Adipose tissue (tissue), 3 donors: ENCODE data around the gene OR7C2. TPM values are rescaled to one million over a fixed set of nuclear protein-coding genes. Genes with fewer than 3 reads are reported as not detected.
"Not testable (repeated sequence)": the region's sequence is repeated elsewhere in the genome, so short reads cannot be mapped to it uniquely, and the experiment has no call there.

Source experiments
- H3K27ac ChIP-seq: one replicate; pipeline ENCODE4 v1.5.1; 2013; ENCODE audit warnings: low read depth, low read length
- WGBS, 3 donors: extraction: QIAGEN DNeasy Blood & Tissue Kit; methylation state at CpG; one replicate each; pipeline ENCODE4 v1.1.7; 2013; 5-methylcytosine and 5-hydroxymethylcytosine counted together
- polyA plus RNA-seq, 3 donors: library from polyadenylated mRNA; stranded (reverse); fragments of 200-250 nt; gene quantifications; one replicate each; pipeline ENCODE4 v1.2.3, GENCODE V29; 2013
- donor health status: healthy with polysubstance abuse.
- donor health status: Bipolar disorder and iron deficiency.
- donor health status: healthy.

Gene OR7C2
- polyA plus RNA-seq = not detected

- 80 to 88% (median 82%) methylated on average over 6 of the region's 6 CpGs for WGBS, 3 donors
- no peak within 1 kb of the TSS for H3K27ac ChIP-seq
Observed at GRCh38 chr19:14941189-14941588, at the start of gene OR7C2. Gene OR7C2, plus strand, starts transcription at chr19:14941489. Its CDS starts 0 bp downstream, at chr19:14941489.

- WGBS, 3 donors = 7 to 39% (median 33%) methylated on average over 2 of the region's 2 CpGs
Observed at GRCh38 chr19:14901675-14902260, 39.5 kb upstream of the OR7C2 start.

GRCh38 chr19:14906711-14907110 lies 34.6 kb upstream of the OR7C2 start:
- no peak overlapping the region for H3K27ac ChIP-seq
- WGBS, 3 donors = 73 to 82% (median 79%) methylated on average over 4 of the region's 4 CpGs

More at GRCh38 chr19:14901675-14902260, 39.5 kb upstream of the OR7C2 start:
- H3K27ac ChIP-seq = no peak overlapping the region

GRCh38 chr19:14915116-14915515 lies 26.2 kb upstream of the OR7C2 start:
- WGBS, 3 donors = 63 to 71% (median 69%) methylated on average over 6 of the region's 6 CpGs
- H3K27ac ChIP-seq = no peak overlapping the region

- WGBS, 3 donors = 23 to 63% (median 57%) methylated on average over 5 of the region's 5 CpGs
- no peak overlapping the region for H3K27ac ChIP-seq
Observed at GRCh38 chr19:14916848-14917247, 24.4 kb upstream of the OR7C2 start.

- no peak overlapping the region for H3K27ac ChIP-seq
- 56 to 70% (median 65%) methylated on average over 1 of the region's 1 CpG for WGBS, 3 donors
Observed at GRCh38 chr19:14933506-14933905, 7.8 kb upstream of the OR7C2 start.

- WGBS, 3 donors = 77 to 87% (median 79%) methylated on average over 6 of the region's 6 CpGs
- H3K27ac ChIP-seq = no peak overlapping the region
Observed at GRCh38 chr19:14940266-14940665, 1.0 kb upstream of the OR7C2 start.

- H3K27ac ChIP-seq = no peak overlapping the region
- WGBS, 3 donors = 38 to 61% (median 46%) methylated on average over 4 of the region's 4 CpGs
Observed at GRCh38 chr19:14943601-14944000, 2.3 kb downstream of the OR7C2 start.

GRCh38 chr19:14944456-14944855 lies 3.2 kb downstream of the OR7C2 start:
- 59 to 87% (median 85%) methylated on average over 1 of the region's 1 CpG for WGBS, 3 donors

GRCh38 chr19:14949413-14949812 lies 8.1 kb downstream of the OR7C2 start:
- not testable (repeated sequence) for H3K27ac ChIP-seq
- WGBS, 3 donors = 89 to 91% (median 90%) methylated on average over 10 of the region's 10 CpGs

More at GRCh38 chr19:14944456-14944855, 3.2 kb downstream of the OR7C2 start:
- no peak overlapping the region for H3K27ac ChIP-seq

- H3K27ac ChIP-seq = no peak overlapping the region
- 59 to 66% (median 62%) methylated on average over 8 of the region's 8 CpGs for WGBS, 3 donors
Observed at GRCh38 chr19:14949876-14950275, 8.6 kb downstream of the OR7C2 start.

- H3K27ac ChIP-seq = no peak overlapping the region
- 90 to 93% (median 92%) methylated on average over 1 of the region's 1 CpG for WGBS, 3 donors
Observed at GRCh38 chr19:14950421-14950820, 9.1 kb downstream of the OR7C2 start.

GRCh38 chr19:14952767-14953166 lies 11.5 kb downstream of the OR7C2 start:
- H3K27ac ChIP-seq = no peak overlapping the region
- WGBS, 3 donors = 77 to 82% (median 82%) methylated on average over 10 to 11 of the region's 11 CpGs

GRCh38 chr19:14954071-14954655 lies 12.9 kb downstream of the OR7C2 start:
- no peak overlapping the region for H3K27ac ChIP-seq
- WGBS, 3 donors = 24 to 54% (median 37%) methylated on average over 23 to 24 of the region's 24 CpGs

- WGBS, 3 donors = 73 to 91% (median 89%) methylated on average over 3 of the region's 3 CpGs
- H3K27ac ChIP-seq = no peak overlapping the region
Observed at GRCh38 chr19:14957464-14957863, 16.2 kb downstream of the OR7C2 start.

GRCh38 chr19:14959263-14959662 lies 18.0 kb downstream of the OR7C2 start:
- WGBS, 3 donors = 0 to 89% (median 47%) methylated on average over 1 of the region's 1 CpG
- H3K27ac ChIP-seq = no peak overlapping the region

GRCh38 chr19:14961956-14962685 lies 20.8 kb downstream of the OR7C2 start:
- WGBS, 3 donors = 87 to 96% (median 93%) methylated on average over 24 of the region's 24 CpGs
- no peak overlapping the region for H3K27ac ChIP-seq

GRCh38 chr19:14968247-14968646 lies 27.0 kb downstream of the OR7C2 start:
- H3K27ac ChIP-seq = no peak overlapping the region
- 90 to 95% (median 93%) methylated on average over 14 of the region's 14 CpGs for WGBS, 3 donors

GRCh38 chr19:14971474-14971873 lies 30.2 kb downstream of the OR7C2 start:
- WGBS, 3 donors = 69 to 81% (median 73%) methylated on average over 7 of the region's 7 CpGs
- H3K27ac ChIP-seq = no peak overlapping the region
